ENCODE results near the gene LMX1B.

- TF ChIP-seq CTCF (conservative IDR thresholded peaks at IDR 0.05) (no peak), ZFX (IDR thresholded peaks at IDR 0.05) (no peak)
Observed at GRCh38 chr9:126624479-126624826, 10.7 kb downstream of the LMX1B start.

Data from C4-2B (cell line).